ENCODE measurements around the gene MEX3A. TPM values are rescaled to one million over a fixed set of nuclear protein-coding genes. Genes with fewer than 3 reads are reported as not detected.
A peak's percentile ranks its signal among the peaks of the same experiment; 100 is the strongest.

Gene MEX3A
- total RNA-seq, 1 donor from 2014 or later, result 1.2 TPM

DNA sequence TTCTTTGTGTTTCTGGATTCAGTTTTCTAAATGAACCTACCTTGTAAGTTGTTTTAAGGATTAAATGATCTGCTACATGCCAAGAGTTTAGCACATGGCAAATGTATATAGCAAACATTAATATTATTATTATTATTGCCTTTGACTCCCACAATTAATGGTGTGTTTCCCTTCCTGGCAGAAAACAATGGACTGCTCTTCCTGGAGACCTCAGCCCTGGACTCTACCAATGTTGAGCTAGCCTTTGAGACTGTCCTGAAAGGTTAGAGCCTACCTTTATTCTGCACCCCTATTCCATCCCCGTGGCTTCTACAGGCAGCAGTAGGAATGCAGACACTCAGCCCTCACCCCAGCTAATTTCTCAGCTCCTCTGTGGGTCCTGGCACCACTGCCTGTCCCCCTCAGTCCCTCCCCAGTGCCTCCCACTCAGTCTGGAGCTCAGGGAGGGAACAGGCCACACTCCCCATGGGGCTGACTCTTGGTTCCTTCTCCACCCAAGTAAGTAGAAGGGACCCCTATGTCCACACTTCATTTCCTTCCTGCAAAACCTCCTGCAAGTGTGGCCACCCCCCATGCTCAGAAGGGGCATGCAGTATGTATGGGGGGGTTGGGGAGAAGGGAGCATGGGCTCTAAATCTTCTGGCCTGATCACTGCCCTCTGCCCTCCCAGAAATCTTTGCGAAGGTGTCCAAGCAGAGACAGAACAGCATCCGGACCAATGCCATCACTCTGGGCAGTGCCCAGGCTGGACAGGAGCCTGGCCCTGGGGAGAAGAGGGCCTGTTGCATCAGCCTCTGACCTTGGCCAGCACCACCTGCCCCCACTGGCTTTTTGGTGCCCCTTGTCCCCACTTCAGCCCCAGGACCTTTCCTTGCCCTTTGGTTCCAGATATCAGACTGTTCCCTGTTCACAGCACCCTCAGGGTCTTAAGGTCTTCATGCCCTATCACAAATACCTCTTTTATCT, 12.5 kb downstream of the MEX3A start:
- intact Hi-C loops (cut with DNase I), result no loop called here
- ATAC-seq (no peak), DNase-seq (ENCODE audit: low spot score) (no peak)

DNA sequence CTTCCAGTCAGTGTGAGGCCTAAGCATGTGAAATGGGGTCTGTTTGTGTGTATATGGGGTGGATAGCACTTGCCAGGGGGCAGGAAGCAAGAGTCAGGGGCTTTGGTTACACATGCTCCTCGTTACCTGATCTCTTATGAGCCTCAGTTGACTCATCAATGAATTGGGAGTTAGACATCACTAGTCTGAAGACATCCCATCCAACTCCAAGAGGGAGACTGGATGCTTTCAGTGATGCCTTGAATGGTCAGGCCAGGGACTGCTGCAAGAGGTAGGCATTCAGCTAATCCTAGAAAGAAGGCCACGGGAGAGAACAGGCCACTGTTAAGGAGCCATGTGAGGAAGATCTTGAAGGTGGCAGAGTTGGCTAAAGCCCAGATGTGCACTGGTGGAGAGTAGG, 15.0 kb downstream of the MEX3A start:
- intact Hi-C loops (cut with DNase I), result no loop called here
- ATAC-seq, result no peak

DNA sequence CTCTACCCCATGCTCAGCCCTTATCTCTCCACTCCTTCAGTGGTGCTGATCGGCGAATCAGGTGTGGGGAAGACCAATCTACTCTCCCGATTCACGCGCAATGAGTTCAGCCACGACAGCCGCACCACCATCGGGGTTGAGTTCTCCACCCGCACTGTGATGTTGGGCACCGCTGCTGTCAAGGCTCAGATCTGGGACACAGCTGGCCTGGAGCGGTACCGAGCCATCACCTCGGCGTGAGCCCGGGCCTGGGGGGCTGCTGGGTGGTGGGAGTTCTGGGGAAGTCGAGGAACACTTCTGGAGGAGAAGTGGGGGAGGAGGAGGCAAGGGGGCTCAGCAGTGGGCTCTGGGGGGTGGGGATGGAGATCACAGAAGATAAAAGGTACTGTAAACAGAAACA, 16.4 kb downstream of the MEX3A start:
- ATAC-seq, result no peak
- intact Hi-C loops (cut with DNase I), result no loop called here
- DNase-seq (ENCODE audit: low spot score), result no peak

More for the DNA sequence above, 15.0 kb downstream of the MEX3A start:
- DNase-seq (ENCODE audit: low spot score), result no peak

DNA sequence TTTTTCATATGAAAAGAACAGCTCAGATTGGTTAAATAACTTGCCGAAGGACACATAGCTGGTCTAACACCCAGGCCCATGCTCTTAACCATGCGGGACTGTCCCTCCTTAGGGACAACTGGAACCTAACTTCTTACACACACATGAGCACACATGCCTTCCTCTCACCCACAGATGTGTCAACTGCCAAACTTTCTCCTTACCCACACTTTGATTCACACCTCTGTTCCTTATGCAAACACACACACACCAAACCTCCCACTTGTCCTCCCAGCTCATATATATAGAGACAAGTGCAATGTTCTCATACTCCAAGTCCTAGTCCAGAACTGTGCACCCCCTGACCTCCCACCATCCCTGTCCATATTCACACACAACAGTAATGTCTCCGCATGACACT, 17.1 kb downstream of the MEX3A start:
- intact Hi-C loops (cut with DNase I), result no loop called here
- DNase-seq (ENCODE audit: low spot score) (no peak), ATAC-seq (no peak)

DNA sequence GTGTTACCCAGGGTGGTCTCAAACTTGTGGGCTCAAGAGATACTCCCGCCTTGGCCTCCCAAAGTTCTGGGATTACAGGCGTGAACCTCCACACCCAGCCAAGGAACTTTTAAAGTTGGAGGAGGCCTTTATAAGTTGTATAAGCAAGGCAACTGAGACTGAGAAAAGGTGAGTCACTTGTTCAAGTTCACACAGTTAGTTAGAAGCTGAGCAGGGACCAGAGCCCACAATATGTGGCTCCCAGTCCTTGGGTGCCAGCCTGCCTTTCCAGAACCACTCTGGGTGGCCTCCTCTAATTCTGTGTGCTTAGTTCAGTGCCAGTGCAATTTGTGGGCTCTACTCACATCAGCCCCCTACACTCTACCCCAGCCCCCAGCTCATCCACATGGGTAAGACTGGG, 17.6 kb downstream of the MEX3A start:
- DNase-seq (ENCODE audit: low spot score) (no peak), ATAC-seq (no peak)
- intact Hi-C loops (cut with DNase I), result no loop called here

DNA sequence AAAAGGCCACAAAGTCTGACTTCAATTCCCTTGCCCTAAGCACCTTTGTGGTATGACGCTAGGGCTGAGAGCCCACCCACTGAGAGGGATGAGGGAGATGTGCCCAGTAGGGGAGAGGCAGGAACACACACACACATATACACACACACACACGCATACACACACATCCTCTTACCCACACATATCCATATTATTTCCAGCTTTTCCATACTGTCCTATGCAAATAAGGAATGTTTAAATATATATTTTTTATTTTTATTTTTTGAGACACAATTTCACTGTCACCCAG, 18.3 kb downstream of the MEX3A start:
- no peak for DNase-seq (ENCODE audit: low spot score)
- intact Hi-C loops (cut with DNase I), result no loop called here
- no peak for ATAC-seq

DNA sequence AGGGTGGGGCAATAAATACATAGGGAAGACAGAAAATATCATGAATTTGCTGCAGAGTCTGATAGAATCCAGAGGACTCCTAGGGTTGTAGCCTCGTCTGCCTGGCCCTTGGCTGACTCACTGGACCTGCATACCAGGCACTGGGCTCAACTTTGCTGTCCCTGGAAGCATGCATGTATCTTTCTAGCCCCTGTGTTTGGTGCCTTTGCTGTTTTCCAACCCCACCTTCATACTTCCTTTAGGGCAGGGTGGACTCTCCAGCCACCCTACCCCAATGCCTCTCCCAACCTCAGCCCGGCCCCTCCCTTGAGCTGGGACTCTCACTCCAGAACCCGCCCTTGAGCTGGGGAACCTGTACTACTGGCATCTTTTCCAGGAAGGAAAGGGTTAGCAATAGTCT, 20.1 kb downstream of the MEX3A start:
- ATAC-seq (no peak), DNase-seq (ENCODE audit: low spot score) (no peak)
- intact Hi-C loops (cut with DNase I), result no loop called here

DNA sequence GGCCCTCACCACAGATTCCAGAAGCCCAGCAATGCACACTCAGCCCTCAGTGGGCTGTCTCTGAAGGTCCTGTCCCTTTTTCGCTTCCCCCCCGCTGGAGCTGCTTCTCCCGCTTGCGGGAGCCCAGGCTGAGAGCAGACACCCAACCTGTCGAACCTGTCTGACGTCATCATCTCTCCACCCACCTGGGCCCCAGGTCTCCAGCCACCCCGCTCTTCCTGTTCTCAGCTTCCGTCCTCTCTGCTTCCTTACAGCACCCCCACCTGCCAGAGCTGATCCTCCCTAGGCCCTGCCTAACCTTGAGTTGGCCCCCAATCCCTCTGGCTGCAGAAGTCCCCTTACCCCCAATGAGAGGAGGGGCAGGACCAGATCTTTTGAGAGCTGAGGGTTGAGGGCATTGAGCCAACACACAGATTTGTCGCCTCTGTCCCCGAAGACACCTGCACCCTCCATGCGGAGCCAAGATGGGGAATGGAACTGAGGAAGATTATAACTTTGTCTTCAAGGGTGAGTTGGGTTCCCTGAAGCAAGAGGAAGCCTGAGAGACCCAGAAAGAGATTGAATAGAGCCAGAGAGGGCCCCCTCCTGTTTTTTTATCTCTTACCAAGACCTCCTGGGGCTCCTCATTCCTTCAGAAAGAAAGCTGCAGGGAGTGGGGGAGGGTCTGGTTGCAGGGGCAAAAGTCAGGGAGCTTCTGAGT, 21.2 kb downstream of the MEX3A start, which contains the start of gene RAB25:
RAB25 (plus strand) TSS at position 224 of the 700 bp plus-strand sequence; CDS start at position 465, 241 bp downstream.
- no peak for ATAC-seq
- intact Hi-C loops (cut with DNase I), result no loop called here
- DNase-seq (ENCODE audit: low spot score), result no peak

DNA sequence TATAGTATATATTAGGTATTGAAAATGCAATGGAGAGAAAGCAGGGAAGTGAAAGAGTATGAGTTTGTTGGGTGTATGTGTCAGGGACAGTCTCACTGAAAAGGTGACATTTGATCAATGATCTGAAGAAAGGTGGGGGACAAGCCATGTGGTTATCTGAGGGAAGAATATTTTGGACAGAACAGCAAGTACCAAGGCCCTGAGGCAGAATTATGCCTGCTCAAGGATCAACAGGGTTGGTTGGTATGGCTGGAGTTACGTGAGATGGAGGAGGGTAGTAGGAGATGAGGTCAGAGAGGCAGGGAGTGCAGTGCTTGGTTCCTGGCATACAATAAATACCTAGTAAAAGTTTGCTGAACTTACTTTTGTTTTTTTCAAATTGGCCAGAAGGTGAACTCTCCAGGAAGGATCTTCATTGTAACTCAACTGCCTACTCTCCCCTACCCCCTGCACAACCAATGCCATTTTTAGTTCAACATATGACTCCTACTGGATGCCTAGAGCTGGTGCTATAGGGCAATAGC, 25.9 kb downstream of the MEX3A start:
- no peak for DNase-seq (ENCODE audit: low spot score)
- no peak for ATAC-seq
- intact Hi-C loops (cut with DNase I), result no loop called here

DNA sequence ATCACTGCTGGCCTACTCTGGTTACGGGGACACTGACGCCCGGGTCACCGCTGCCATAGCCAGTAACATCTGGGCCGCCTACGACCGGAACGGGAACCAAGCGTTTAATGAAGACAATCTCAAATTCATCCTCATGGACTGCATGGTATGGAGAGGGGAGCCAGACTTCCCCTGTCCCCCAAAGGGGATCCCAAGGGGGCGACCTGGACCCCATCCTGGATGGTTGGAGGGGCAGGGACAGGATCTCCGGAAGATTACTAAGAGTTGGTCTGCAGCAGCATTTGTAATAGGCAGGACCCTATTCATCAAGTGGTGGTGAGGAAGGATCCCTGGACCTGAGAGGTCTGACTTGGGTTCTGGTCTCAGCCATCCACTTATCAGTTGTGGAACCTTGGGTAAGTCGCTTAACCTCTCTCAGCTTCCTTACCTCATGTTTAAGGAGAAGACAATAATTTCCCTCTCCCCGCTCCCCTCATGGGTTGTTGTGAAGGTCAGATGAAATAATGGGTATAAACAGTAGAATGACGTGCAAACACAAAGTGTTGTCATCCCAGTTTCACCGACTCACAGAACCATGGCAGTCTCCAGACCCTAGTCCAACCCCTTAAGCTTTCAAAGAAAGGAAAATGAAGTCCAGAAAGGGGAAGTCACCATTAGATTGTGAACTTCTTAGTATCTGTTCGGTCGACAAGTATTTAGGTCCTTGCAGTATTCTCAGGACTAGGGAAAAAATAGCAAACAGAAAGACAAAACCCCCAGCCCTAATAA, 26.8 kb downstream of the MEX3A start:
- ATAC-seq, result no peak
- peak; percentile 62 for DNase-seq (ENCODE audit: low spot score)
- intact Hi-C loops (cut with DNase I), result no loop called here

DNA sequence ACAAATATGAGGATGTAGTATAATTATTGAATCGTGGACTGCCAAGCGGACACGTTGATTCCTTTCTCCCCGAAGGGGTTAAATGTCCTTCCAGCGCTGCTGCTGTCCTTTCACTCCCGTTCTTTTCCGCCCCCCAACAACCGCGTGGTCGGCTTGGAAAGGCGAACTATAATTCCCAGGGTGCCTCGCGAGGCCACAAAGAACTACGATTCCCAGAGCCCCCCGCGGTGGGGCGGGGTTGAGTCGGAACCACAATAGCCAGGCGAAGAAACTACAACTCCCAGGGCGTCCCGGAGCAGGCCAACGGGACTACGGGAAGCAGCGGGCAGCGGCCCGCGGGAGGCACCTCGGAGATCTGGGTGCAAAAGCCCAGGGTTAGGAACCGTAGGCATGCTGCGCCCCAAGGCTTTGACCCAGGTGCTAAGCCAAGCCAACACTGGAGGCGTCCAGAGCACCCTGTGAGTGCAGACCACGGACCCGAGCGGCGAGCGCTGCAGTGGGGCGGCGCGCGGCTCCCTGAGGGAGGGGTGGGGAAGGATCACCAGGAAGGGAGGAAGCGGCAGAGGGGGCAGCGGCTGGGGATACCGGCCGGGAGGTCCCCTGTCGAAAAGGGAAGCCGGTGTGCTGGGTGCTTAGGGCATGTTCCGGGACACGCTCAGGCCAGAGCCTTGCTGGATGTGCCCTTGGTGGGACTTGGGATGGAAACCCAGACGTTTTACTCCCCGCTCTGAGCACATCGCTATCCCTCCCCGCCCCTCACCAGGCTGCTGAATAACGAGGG, 27.6 kb downstream of the MEX3A start, which contains the start of gene LAMTOR2:
LAMTOR2 (plus strand) TSS at position 283 of the 781 bp plus-strand sequence; CDS start at position 391, 108 bp downstream.
- DNase-seq (ENCODE audit: low spot score), result peak; percentile 99
- intact Hi-C loops (cut with DNase I), result no loop called here
- ATAC-seq, result peak; percentile 95

DNA sequence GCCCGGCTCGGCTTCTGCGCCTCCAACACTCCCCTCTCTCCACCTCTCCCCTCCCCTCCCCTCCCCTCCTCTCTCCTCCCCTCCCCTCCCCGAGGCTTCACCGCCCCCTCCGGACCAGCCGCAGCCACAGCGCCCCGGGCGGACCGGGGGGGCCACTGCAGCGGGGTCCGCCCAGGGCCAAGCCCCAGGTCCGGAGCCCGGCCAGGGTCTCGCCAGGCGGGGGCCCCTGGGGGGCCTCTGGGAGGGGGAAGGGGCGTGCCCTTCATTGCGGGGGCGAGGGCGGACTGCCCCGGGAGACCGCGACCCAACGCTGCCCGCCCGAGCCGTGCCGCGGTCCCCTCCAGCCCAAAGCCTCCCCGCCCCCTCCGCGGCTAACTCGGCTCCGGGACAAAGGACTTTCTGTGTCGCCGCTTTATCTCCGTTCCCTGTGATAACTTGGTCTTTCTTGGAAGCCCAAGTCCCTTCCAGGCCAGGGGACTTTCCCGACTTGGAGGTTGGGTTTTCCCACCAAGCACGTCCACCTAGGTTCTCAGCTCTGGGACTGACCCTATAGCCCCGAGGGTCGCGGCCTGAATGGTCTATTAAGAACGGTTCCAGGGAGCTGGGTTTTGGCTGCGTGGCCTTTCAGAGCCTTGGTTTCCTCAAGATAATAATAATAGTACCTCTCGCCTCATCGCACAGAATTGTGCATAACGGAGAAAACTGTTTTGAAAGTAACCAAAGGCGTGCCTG, 28.3 kb downstream of the MEX3A start, which contains the start of gene UBQLN4:
UBQLN4 (minus strand) TSS at position 31 of the 732 bp plus-strand sequence. CDS start 97 bp downstream, outside the sequence.
- intact Hi-C loops (cut with DNase I), result no loop called here
- DNase-seq (ENCODE audit: low spot score), result peak; percentile 93

DNA sequence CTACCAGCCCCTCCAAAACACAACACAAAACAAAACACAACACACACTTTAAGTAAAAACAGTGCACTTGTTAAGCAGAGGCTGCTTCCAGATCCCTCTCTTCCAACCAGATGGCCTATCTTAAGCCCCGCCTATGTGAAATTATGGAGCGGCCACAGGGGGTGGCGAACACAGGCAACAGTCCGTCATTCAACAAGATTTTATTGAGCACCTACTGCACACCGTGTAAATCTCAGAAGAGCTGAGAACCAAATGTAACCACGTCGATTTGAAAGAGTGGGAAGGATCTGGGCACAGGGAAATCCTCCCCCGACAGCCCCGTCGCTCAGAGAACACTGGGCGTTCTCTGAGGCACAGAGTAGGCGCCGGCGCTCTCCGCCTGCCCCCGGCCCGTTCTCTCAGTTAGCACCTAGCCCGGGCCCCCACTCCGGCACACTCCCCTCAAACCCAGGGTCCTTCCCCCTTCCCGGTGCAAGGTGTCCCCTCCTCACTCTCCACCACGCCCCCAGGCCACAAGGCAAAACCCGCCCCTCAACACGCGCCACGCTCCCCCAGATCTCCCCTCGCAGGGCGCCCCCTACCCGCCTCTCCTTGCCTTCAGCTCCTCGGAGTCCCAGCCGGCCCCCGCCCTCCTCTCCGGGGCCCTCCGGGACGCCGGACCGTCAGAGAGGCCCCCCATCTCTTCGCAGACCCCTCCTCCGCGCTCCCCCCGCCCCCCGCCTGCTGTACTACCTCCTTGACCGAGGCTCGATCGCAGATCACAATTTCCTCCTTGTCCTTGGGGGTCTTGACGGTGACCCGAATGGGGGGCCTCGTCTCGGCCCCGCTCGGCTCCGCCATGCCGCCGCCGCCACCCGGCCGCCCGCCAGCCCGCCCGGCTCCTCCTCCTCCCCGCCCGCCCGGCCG, 29.1 kb downstream of the MEX3A start:
- intact Hi-C loops (cut with DNase I), result no loop called here
- peak; percentile 87 for DNase-seq (ENCODE audit: low spot score)
- peak; percentile 5 for ATAC-seq

More for the DNA sequence above, 28.3 kb downstream of the MEX3A start, which contains the start of gene UBQLN4:
- ATAC-seq, result peak; percentile 72

DNA sequence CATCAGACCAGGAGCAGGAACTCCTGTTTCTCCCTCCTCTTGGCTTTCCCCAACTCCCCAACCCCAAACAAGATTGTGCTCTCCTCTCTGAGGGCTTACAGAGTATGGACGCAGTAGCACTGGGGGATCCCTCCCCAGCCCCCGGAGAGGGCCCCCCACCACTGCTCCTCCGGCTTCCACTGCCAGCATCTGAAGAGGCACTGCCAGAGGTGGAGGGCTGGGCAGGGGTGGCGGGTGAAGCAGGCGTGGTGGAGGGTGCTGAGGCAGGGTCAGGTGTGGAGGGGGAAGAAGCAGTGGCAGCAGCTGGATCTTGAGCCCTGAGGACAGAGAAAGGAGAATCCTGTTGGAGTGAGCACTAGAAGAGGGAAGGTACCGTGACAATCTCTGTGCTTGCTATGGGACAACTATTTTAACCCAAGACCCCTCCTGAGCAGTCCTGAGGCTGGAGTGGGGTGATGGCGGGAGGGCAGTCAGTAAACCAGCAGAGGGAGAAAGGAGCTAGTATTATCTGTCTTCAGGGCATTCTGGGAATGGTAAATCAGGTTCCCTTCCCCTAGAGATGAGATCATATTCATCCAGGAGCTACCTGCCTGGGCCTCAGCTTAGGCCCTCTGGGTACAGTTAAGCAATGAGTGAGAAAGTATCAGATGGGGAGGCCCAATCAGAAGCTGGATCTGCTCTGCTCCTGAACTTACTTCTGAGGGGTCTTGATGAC, 31.1 kb downstream of the MEX3A start:
- ATAC-seq (no peak), DNase-seq (ENCODE audit: low spot score) (no peak)
- intact Hi-C loops (cut with DNase I), result no loop called here

DNA sequence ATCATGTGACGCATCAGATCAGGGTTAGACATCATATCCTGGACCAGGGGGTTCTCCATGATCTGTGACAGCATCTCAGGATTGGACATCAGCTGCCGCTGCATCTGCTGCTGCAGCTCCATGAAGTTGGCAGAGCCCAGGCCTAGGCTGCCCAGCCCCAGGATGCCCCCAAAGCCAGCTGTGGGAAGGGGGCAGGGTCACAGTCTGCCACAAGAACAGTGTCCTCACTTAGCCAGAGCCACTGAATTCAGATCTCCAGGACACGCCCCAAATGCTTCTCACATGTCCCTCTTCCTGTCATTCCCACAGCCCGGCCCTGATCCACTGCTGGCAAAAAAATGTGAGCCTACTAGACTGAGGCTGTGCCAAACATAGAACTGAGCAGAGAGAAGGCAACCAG, 31.9 kb downstream of the MEX3A start:
- DNase-seq (ENCODE audit: low spot score) (no peak), ATAC-seq (no peak)
- intact Hi-C loops (cut with DNase I), result no loop called here

DNA sequence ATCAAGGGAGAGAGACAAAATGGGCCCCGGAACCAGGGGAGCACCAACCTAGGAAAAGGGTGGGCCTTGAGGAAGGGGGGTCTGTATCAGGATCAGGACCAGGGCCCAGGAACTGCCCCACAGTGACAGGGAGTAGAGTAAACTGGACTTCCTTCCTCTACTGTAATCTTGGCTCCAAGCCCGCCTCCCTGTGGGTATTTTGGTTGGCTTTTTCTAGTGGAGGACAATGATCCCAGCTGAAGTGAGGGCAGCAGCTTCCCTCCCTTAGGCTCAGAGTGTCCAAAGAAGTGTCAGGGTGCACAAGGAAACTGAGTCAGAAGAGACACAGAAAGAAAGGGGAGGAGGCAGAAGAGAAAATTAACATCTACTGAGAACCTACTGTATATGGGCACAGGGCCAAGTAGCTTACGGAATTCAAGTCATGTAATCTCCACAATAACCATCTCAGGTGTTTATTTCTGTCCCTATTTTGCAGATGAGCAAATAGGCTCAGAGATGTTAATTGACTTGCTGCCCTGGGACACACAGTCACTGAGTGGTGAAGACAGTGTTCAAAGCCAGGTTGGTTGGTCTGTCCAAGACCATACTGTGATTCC, 33.5 kb downstream of the MEX3A start:
- DNase-seq (ENCODE audit: low spot score), result no peak
- no peak for ATAC-seq
- intact Hi-C loops (cut with DNase I), result no loop called here
